OCI-LY1 (cell line): ENCODE data around the gene PDZRN4.

Source experiments
- H2AFZ ChIP-seq: fragments of 200-600 bp; sonication (generic), shearing (Covaris generic); 2 replicates; pipeline ENCODE4 v1.6.0; 2014; ENCODE audit warnings: antibody characterized with exemption, mild to moderate bottlenecking, low read length
- H3F3A ChIP-seq: fragments of 200-600 bp; sonication (generic), shearing (Covaris generic); 2 replicates; pipeline ENCODE4 v1.6.0; 2014; ENCODE audit warnings: mild to moderate bottlenecking, antibody characterized with exemption, low read length, moderate library complexity; ENCODE audit not compliant: insufficient read depth
- H3K27ac ChIP-seq: fragments of 200-600 bp; sonication (generic); 2 replicates; pipeline ENCODE4 v1.5.1; 2014; ENCODE audit warnings: low read length, mixed run types, mild to moderate bottlenecking, low read depth; ENCODE audit not compliant: poor library complexity, severe bottlenecking
- H3K27me3 ChIP-seq: fragments of 200-600 bp; sonication (generic); 2 replicates; pipeline ENCODE4 v1.6.0; 2014; ENCODE audit warnings: antibody characterized with exemption, mild to moderate bottlenecking, low read length, moderate library complexity; ENCODE audit not compliant: insufficient read depth
- H3K36me3 ChIP-seq: fragments of 200-600 bp; sonication (generic); 2 replicates; pipeline ENCODE4 v1.6.1; 2014; ENCODE audit warnings: mild to moderate bottlenecking, antibody characterized with exemption, low read length, moderate library complexity, mixed read lengths; ENCODE audit not compliant: insufficient read depth
- H3K4me1 ChIP-seq: fragments of 200-600 bp; sonication (generic); 2 replicates; pipeline ENCODE4 v1.5.1; 2014; ENCODE audit warnings: mild to moderate bottlenecking, low read length, moderate library complexity; ENCODE audit not compliant: insufficient read depth, severe bottlenecking
- H3K4me2 ChIP-seq: fragments of 200-600 bp; sonication (generic), shearing (Covaris generic); 2 replicates; pipeline ENCODE4 v1.6.1; 2014; ENCODE audit warnings: low read length
- H3K4me3 ChIP-seq: fragments of 200-600 bp; sonication (generic); 2 replicates; pipeline ENCODE4 v1.5.1; 2014; ENCODE audit warnings: low read length, low read depth, mild to moderate bottlenecking, mixed read lengths; ENCODE audit not compliant: poor library complexity, severe bottlenecking
- H3K79me2 ChIP-seq: fragments of 200-600 bp; shearing (Covaris generic); 2 replicates; pipeline ENCODE4 v1.6.1; 2016; ENCODE audit warnings: mixed run types, low read length, mixed read lengths; ENCODE audit not compliant: insufficient read depth
- H3K9ac ChIP-seq: fragments of 200-600 bp; sonication (generic), shearing (Covaris generic); 2 replicates; pipeline ENCODE4 v1.6.1; 2014; ENCODE audit warnings: mild to moderate bottlenecking, low read length, mixed read lengths
- H3K9me2 ChIP-seq: fragments of 200-600 bp; sonication (generic), shearing (Covaris generic); 2 replicates; pipeline ENCODE4 v1.6.1; 2014; ENCODE audit warnings: low read depth, mild to moderate bottlenecking, low read length, mixed read lengths
- H3K9me3 ChIP-seq: fragments of 200-600 bp; shearing (Covaris generic); 2 replicates; pipeline ENCODE4 v1.6.1; 2014; ENCODE audit warnings: low read length, mixed read lengths
- H4K20me1 ChIP-seq: fragments of 200-600 bp; sonication (generic), shearing (Covaris generic); 2 replicates; pipeline ENCODE4 v1.6.0; 2016; ENCODE audit warnings: mild to moderate bottlenecking, low read length; ENCODE audit not compliant: insufficient read depth
- CTCF ChIP-seq: fragments of 200-600 bp; sonication (generic), shearing (Covaris generic); IDR thresholded peaks from 2 replicates; pipeline ENCODE4 v1.5.1; 2017; ENCODE audit warnings: mild to moderate bottlenecking, antibody characterized with exemption, low read length, moderate library complexity, mixed read lengths
- EZH2 ChIP-seq: fragments of 200-600 bp; sonication (generic), shearing (Covaris generic); IDR thresholded peaks from 2 replicates; pipeline ENCODE4 v1.8.0; 2017; ENCODE audit warnings: borderline replicate concordance, mixed run types, mild to moderate bottlenecking, antibody characterized with exemption, low read length, moderate library complexity, mixed read lengths

Gene PDZRN4

GRCh38 chr12:41217727-41218126 is 29.6 kb downstream of the PDZRN4 start:
- no peak overlapping the region for H2AFZ ChIP-seq
- no peaks in the 10 kb centered on the region for H4K20me1 ChIP-seq
- no peaks in the 10 kb centered on the region for H3K27me3 ChIP-seq
- H3K9ac ChIP-seq, result no peak overlapping the region
- no peaks in the 10 kb centered on the region for H3F3A ChIP-seq
- H3K36me3 ChIP-seq, result no peaks in the 10 kb centered on the region
- no peak overlapping the region for H3K27ac ChIP-seq
- H3K79me2 ChIP-seq, result no peaks in the 10 kb centered on the region
- H3K4me2 ChIP-seq, result no peak overlapping the region
- no peaks in the 10 kb centered on the region for H3K9me2 ChIP-seq
- TF ChIP-seq CTCF (no peak), EZH2 (no peak)
- no peaks in the 10 kb centered on the region for H3K4me1 ChIP-seq
- no peak overlapping the region for H3K4me3 ChIP-seq
- H3K9me3 ChIP-seq, result no peaks in the 10 kb centered on the region

GRCh38 chr12:41220931-41221330 is 32.8 kb downstream of the PDZRN4 start:
- Histone ChIP-seq H3K9me3 (no peaks in the 10 kb centered on the region), H3K4me2 (no peak overlapping the region), H3K9me2 (no peaks in the 10 kb centered on the region), H3K27me3 (no peaks in the 10 kb centered on the region), H4K20me1 (no peaks in the 10 kb centered on the region), H3K36me3 (no peaks in the 10 kb centered on the region), H3K9ac (no peak overlapping the region), H3K4me1 (no peaks in the 10 kb centered on the region), H3F3A (no peaks in the 10 kb centered on the region), H3K27ac (no peak overlapping the region), H2AFZ (no peak overlapping the region), H3K79me2 (no peaks in the 10 kb centered on the region), H3K4me3 (no peak overlapping the region)
- TF ChIP-seq CTCF (no peak), EZH2 (no peak)

GRCh38 chr12:41221491-41221890 is 33.4 kb downstream of the PDZRN4 start:
- TF ChIP-seq EZH2 (no peak), CTCF (no peak)
- Histone ChIP-seq H3K9ac (no peak overlapping the region), H3F3A (no peaks in the 10 kb centered on the region), H3K27ac (no peak overlapping the region), H3K4me1 (no peaks in the 10 kb centered on the region), H3K4me2 (no peak overlapping the region), H3K9me2 (no peaks in the 10 kb centered on the region), H3K36me3 (no peaks in the 10 kb centered on the region), H3K9me3 (no peaks in the 10 kb centered on the region), H3K4me3 (no peak overlapping the region), H4K20me1 (no peaks in the 10 kb centered on the region), H2AFZ (no peak overlapping the region), H3K79me2 (no peaks in the 10 kb centered on the region), H3K27me3 (no peaks in the 10 kb centered on the region)
